HG03103 (cell line): ENCODE data around the gene HSPA2.
"Not testable (repeated sequence)": the region's sequence is repeated elsewhere in the genome, so short reads cannot be mapped to it uniquely, and the experiment has no call there.

Source experiments
- ATAC-seq: cut with Tn5 transposase; IDR thresholded peaks from one replicate; pipeline ENCODE4 v1.9.1; 2021; ENCODE audit warnings: low read depth; ENCODE audit not compliant: unreplicated experiment

HSPA2 gene

GRCh38 chr14:64550621-64551333 is 10.2 kb downstream of the HSPA2 start:
- ATAC-seq = no peak

- ATAC-seq = no peak
These were observed 14.0 kb downstream of the HSPA2 start for GRCh38 chr14:64554556-64554955.

- no peak for ATAC-seq
These were observed 16.0 kb downstream of the HSPA2 start for GRCh38 chr14:64556526-64556925.

GRCh38 chr14:64558216-64558615 is 17.7 kb downstream of the HSPA2 start:
- ATAC-seq = not testable (repeated sequence)

GRCh38 chr14:64561631-64562030 is 21.1 kb downstream of the HSPA2 start:
- ATAC-seq = no peak

GRCh38 chr14:64562436-64562835 is 21.9 kb downstream of the HSPA2 start:
- ATAC-seq = no peak

- ATAC-seq = no peak
These were observed 23.2 kb downstream of the HSPA2 start for GRCh38 chr14:64563696-64564095.

- ATAC-seq = no peak
These were observed 26.1 kb downstream of the HSPA2 start for GRCh38 chr14:64566651-64567122.

- ATAC-seq = no peak
These were observed 28.6 kb downstream of the HSPA2 start for GRCh38 chr14:64569138-64569631.

- not testable (repeated sequence) for ATAC-seq
These were observed 29.1 kb downstream of the HSPA2 start for GRCh38 chr14:64569646-64570045.

GRCh38 chr14:64572386-64573104 is 32.0 kb downstream of the HSPA2 start:
- ATAC-seq = no peak

GRCh38 chr14:64573109-64573508 is 32.6 kb downstream of the HSPA2 start:
- no peak for ATAC-seq

- no peak for ATAC-seq
These were observed 34.0 kb downstream of the HSPA2 start for GRCh38 chr14:64574371-64575107.

GRCh38 chr14:64577211-64577610 is 36.7 kb downstream of the HSPA2 start:
- no peak for ATAC-seq

GRCh38 chr14:64580467-64580866 is 39.9 kb downstream of the HSPA2 start:
- no peak for ATAC-seq

GRCh38 chr14:64581363-64581762 is 40.8 kb downstream of the HSPA2 start:
- no peak for ATAC-seq

GRCh38 chr14:64581817-64582216 is 41.3 kb downstream of the HSPA2 start:
- no peak for ATAC-seq

- no peak for ATAC-seq
These were observed 43.6 kb downstream of the HSPA2 start for GRCh38 chr14:64584190-64584589.

- ATAC-seq = no peak
These were observed 51.3 kb downstream of the HSPA2 start for GRCh38 chr14:64591809-64592208.
